H9 (cell line): ENCODE measurements around the gene MELK. TPM values are rescaled to one million over a fixed set of nuclear protein-coding genes. Genes with fewer than 3 reads are reported as not detected.

ENCODE experiments used
- DNase-seq: peaks from one replicate; pipeline ENCODE4 v3.0.0-alpha.2; 2017
- H2AFZ ChIP-seq: one replicate; pipeline ENCODE4 v1.6.1; 2013; ENCODE audit warnings: mild to moderate bottlenecking, low read length, control low read depth, moderate library complexity
- H2AK5ac ChIP-seq: 2 replicates; pipeline ENCODE4 v1.6.1; 2013; ENCODE audit warnings: low read length, control low read depth, mixed read lengths; ENCODE audit not compliant: insufficient read length
- H2BK120ac ChIP-seq: one replicate; pipeline ENCODE4 v1.6.1; 2013; ENCODE audit warnings: low read depth, mild to moderate bottlenecking, low read length, control low read depth, inconsistent platforms; ENCODE audit not compliant: poor library complexity, severe bottlenecking
- H2BK12ac ChIP-seq: 2 replicates; pipeline ENCODE4 v1.6.1; 2013; ENCODE audit warnings: low read length, control low read depth, mixed read lengths, low read depth; ENCODE audit not compliant: insufficient read length
- H2BK15ac ChIP-seq: 2 replicates; pipeline ENCODE4 v1.6.1; 2013; ENCODE audit warnings: low read depth, low read length, control low read depth
- H2BK20ac ChIP-seq: one replicate; pipeline ENCODE4 v1.6.1; 2013; ENCODE audit warnings: low read depth, mild to moderate bottlenecking, low read length, control low read depth, inconsistent platforms; ENCODE audit not compliant: poor library complexity, severe bottlenecking
- H2BK5ac ChIP-seq: 2 replicates; pipeline ENCODE4 v1.6.1; 2013; ENCODE audit warnings: low read length, control low read depth, mixed read lengths; ENCODE audit not compliant: insufficient read length
- H3K14ac ChIP-seq: 2 replicates; pipeline ENCODE4 v1.6.1; 2013; ENCODE audit warnings: low read length, control low read depth; ENCODE audit not compliant: insufficient read depth
- H3K18ac ChIP-seq: 2 replicates; pipeline ENCODE4 v1.6.1; 2013; ENCODE audit warnings: low read depth, mild to moderate bottlenecking, mixed read lengths, low read length, control low read depth; ENCODE audit not compliant: insufficient read length
- H3K23ac ChIP-seq: 2 replicates; pipeline ENCODE4 v1.6.1; 2013; ENCODE audit warnings: low read length, control low read depth, mixed read lengths, low read depth; ENCODE audit not compliant: insufficient read length
- H3K23me2 ChIP-seq: 2 replicates; pipeline ENCODE4 v1.6.1; 2013; ENCODE audit warnings: low read depth, mild to moderate bottlenecking, mixed read lengths, low read length, control low read depth; ENCODE audit not compliant: insufficient read length, poor library complexity, severe bottlenecking
- H3K27ac ChIP-seq: 2 replicates; pipeline ENCODE4 v1.5.1; 2013; ENCODE audit warnings: low read length, control low read depth, mixed read lengths, low read depth; ENCODE audit not compliant: insufficient read length
- H3K27me3 ChIP-seq: 2 replicates; pipeline ENCODE4 v1.6.1; 2013; ENCODE audit warnings: low read length, control low read depth, inconsistent platforms; ENCODE audit not compliant: insufficient read depth
- H3K4ac ChIP-seq: 2 replicates; pipeline ENCODE4 v1.6.1; 2013; ENCODE audit warnings: low read depth, mild to moderate bottlenecking, control low read depth, inconsistent platforms, low read length, moderate library complexity
- H3K4me1 ChIP-seq: 2 replicates; pipeline ENCODE4 v1.6.1; 2013; ENCODE audit warnings: low read length, control low read depth, inconsistent platforms; ENCODE audit not compliant: insufficient read depth
- H3K4me2 ChIP-seq: 2 replicates; pipeline ENCODE4 v1.6.1; 2013; ENCODE audit warnings: low read length, control low read depth, mixed read lengths; ENCODE audit not compliant: insufficient read length, insufficient read depth
- H3K56ac ChIP-seq: 2 replicates; pipeline ENCODE4 v1.6.1; 2013; ENCODE audit warnings: low read depth, mild to moderate bottlenecking, mixed read lengths, low read length, control low read depth; ENCODE audit not compliant: insufficient read length
- H3K79me1 ChIP-seq: 2 replicates; pipeline ENCODE4 v1.6.1; 2013; ENCODE audit warnings: low read depth, mild to moderate bottlenecking, moderate library complexity, low read length, control low read depth, inconsistent platforms; ENCODE audit not compliant: insufficient read depth, poor library complexity, severe bottlenecking
- H3K79me2 ChIP-seq: 2 replicates; pipeline ENCODE4 v1.6.1; 2013; ENCODE audit warnings: low read length, control low read depth, inconsistent platforms; ENCODE audit not compliant: insufficient read depth
- H3K9ac ChIP-seq: 2 replicates; pipeline ENCODE4 v1.6.1; 2013; ENCODE audit warnings: low read length, control low read depth, mixed read lengths; ENCODE audit not compliant: insufficient read length; ENCODE audit errors: extremely low read depth
- H3K9me3 ChIP-seq: one replicate; pipeline ENCODE4 v1.6.1; 2013; ENCODE audit warnings: low read depth, low read length, inconsistent platforms; ENCODE audit not compliant: control insufficient read depth
- H3T11ph ChIP-seq: one replicate; pipeline ENCODE4 v1.6.1; 2013; ENCODE audit warnings: mild to moderate bottlenecking, low read length, control low read depth, inconsistent platforms
- H4K20me1 ChIP-seq: one replicate; pipeline ENCODE4 v1.6.1; 2013; ENCODE audit not compliant: control insufficient read depth, insufficient read length, insufficient read depth
- H4K5ac ChIP-seq: 2 replicates; pipeline ENCODE4 v1.6.1; 2013; ENCODE audit warnings: low read depth, mild to moderate bottlenecking, mixed read lengths, low read length, control low read depth; ENCODE audit not compliant: insufficient read length
- H4K8ac ChIP-seq: replicated peaks from 2 replicates; pipeline ENCODE4 v1.6.1; 2013; ENCODE audit warnings: low read length, control low read depth, mixed read lengths, low read depth; ENCODE audit not compliant: insufficient read length
- H4K91ac ChIP-seq: 2 replicates; pipeline ENCODE4 v1.6.1; 2013; ENCODE audit warnings: low read depth, mild to moderate bottlenecking, moderate library complexity, mixed read lengths, low read length, control low read depth; ENCODE audit not compliant: insufficient read length
- H3K27ac Mint-ChIP-seq, 3 experiments: 2 replicates in 2 of 3; 3 replicates in 1 of 3; pipeline ENCODE4 v1.8.0; 2020 to 2021; ENCODE audit warnings: mixed read lengths in 3 of 3, mild to moderate bottlenecking in 1 of 3, moderate library complexity in 1 of 3
- H3K27me3 Mint-ChIP-seq: 2 replicates; pipeline ENCODE4 v1.8.0; 2021; ENCODE audit warnings: low read depth, mild to moderate bottlenecking, moderate library complexity, mixed read lengths
- H3K36me3 Mint-ChIP-seq, 3 experiments: 2 replicates in 2 of 3; 3 replicates in 1 of 3; pipeline ENCODE4 v1.8.0; 2020 to 2021; ENCODE audit warnings: low read depth in 3 of 3, mixed read lengths in 3 of 3; ENCODE audit not compliant: insufficient read depth in 1 of 3
- H3K4me1 Mint-ChIP-seq, 2 experiments: 2 replicates each; pipeline ENCODE4 v1.8.0; 2020; ENCODE audit warnings: mixed read lengths in 2 of 2
- H3K4me3 Mint-ChIP-seq, 2 experiments: 2 replicates in 1 of 2; 3 replicates in 1 of 2; pipeline ENCODE4 v1.8.0; 2020 to 2021; ENCODE audit warnings: mild to moderate bottlenecking in 2 of 2, mixed read lengths in 2 of 2, moderate library complexity in 1 of 2
- H3K9me3 Mint-ChIP-seq, 2 experiments: 2 replicates in 1 of 2; 3 replicates in 1 of 2; pipeline ENCODE4 v1.8.0; 2020; ENCODE audit warnings: mild to moderate bottlenecking in 2 of 2, mixed read lengths in 2 of 2, moderate library complexity in 1 of 2
- WGBS: extraction: QIAGEN DNeasy Blood & Tissue Kit; methylation state at CpG from one replicate; pipeline ENCODE4 v1.1.7; 2013; ENCODE audit warnings: missing lambda C conversion rate, low lambda C conversion rate, mixed read lengths; ENCODE audit not compliant: insufficient read length; ENCODE audit errors: extremely low coverage; 5-methylcytosine and 5-hydroxymethylcytosine counted together
- total RNA-seq: library from RNA; stranded (reverse); gene quantifications from 2 replicates; pipeline ENCODE4 v1.2.1, GENCODE V29; 2021
- TF ChIP-seq, protein P1 (sequence below): fragments of 200-600 bp; sonication (generic); conservative IDR thresholded peaks from 3 replicates; pipeline ENCODE4 v1.8.0; 2021; ENCODE audit warnings: antibody characterized with exemption, mild to moderate bottlenecking

Gene MELK
- total RNA-seq, 1 experiment from 2014 or later, result 43.6 TPM

DNA sequence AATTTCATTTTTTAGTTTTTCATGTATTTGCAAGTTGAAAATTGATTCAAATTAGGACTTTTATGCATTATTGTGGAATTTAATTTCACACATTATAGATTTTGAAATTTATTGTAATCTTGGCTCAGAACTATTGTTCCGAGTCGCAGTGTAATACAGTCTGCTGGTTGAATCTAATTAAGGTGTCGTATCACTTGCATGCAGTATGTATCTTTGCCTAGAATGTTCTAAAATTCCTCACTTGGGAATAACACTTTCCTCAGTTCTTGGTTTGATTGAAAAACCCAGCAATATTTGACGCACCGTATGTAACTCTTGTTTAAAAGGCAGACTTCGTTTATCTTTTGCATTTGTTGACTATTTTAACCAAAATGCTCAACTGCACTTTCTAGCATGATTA is 49.4 kb downstream of the MELK start:
- no peaks in the 10 kb centered on the region for H3K9me3 ChIP-seq
- no peak overlapping the region for H2BK12ac ChIP-seq
- no peak overlapping the region for H4K91ac ChIP-seq
- H3K27ac Mint-ChIP-seq, result no peak overlapping the region
- H3K4ac ChIP-seq, result no peak overlapping the region
- no peak overlapping the region for H3K14ac ChIP-seq
- peaks cover 0 to 20% (median 18%) of the 10 kb centered on the region in 3 experiments; a peak in 5 of 7 replicates for H3K36me3 Mint-ChIP-seq
- no peak overlapping the region for H2BK15ac ChIP-seq
- no peaks in the 10 kb centered on the region for H4K20me1 ChIP-seq
- DNase-seq, result no peak
- H3K79me1 ChIP-seq, result no peaks in the 10 kb centered on the region
- no peak overlapping the region for H3T11ph ChIP-seq
- no peaks in the 10 kb centered on the region for H3K23me2 ChIP-seq
- H3K4me1 ChIP-seq, result no peaks in the 10 kb centered on the region
- H3K18ac ChIP-seq, result no peak overlapping the region
- no peak overlapping the region for H3K27ac ChIP-seq
- no peaks in the 10 kb centered on the region; the same call in 1 of the 2 replicates for H3K79me2 ChIP-seq
- no peak overlapping the region for H2BK20ac ChIP-seq
- no peak overlapping the region for H3K4me3 Mint-ChIP-seq
- H2BK120ac ChIP-seq, result no peak overlapping the region
- no peaks in the 10 kb centered on the region for H3K4me1 Mint-ChIP-seq
- no peak overlapping the region for H3K56ac ChIP-seq
- no peaks in the 10 kb centered on the region for H3K9me3 Mint-ChIP-seq
- H3K23ac ChIP-seq, result no peak overlapping the region
- no CpG with 5 or more reads among the region's 6 CpGs for WGBS
- H2BK5ac ChIP-seq, result no peak overlapping the region
- H4K5ac ChIP-seq, result no peak overlapping the region
- no peaks in the 10 kb centered on the region for H3K27me3 Mint-ChIP-seq
- no peak overlapping the region for H2AK5ac ChIP-seq
- TF ChIP-seq, protein P1, sequence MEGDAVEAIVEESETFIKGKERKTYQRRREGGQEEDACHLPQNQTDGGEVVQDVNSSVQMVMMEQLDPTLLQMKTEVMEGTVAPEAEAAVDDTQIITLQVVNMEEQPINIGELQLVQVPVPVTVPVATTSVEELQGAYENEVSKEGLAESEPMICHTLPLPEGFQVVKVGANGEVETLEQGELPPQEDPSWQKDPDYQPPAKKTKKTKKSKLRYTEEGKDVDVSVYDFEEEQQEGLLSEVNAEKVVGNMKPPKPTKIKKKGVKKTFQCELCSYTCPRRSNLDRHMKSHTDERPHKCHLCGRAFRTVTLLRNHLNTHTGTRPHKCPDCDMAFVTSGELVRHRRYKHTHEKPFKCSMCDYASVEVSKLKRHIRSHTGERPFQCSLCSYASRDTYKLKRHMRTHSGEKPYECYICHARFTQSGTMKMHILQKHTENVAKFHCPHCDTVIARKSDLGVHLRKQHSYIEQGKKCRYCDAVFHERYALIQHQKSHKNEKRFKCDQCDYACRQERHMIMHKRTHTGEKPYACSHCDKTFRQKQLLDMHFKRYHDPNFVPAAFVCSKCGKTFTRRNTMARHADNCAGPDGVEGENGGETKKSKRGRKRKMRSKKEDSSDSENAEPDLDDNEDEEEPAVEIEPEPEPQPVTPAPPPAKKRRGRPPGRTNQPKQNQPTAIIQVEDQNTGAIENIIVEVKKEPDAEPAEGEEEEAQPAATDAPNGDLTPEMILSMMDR, result no peak
- H4K8ac ChIP-seq, result no peak overlapping the region
- no peak overlapping the region for H3K9ac ChIP-seq
- no peak overlapping the region for H3K4me2 ChIP-seq
- no peaks in the 10 kb centered on the region for H3K27me3 ChIP-seq
- no peak overlapping the region for H2AFZ ChIP-seq
